Measurements from ENCODE around the gene TUBA8.

The TUBA8 gene

DNA sequence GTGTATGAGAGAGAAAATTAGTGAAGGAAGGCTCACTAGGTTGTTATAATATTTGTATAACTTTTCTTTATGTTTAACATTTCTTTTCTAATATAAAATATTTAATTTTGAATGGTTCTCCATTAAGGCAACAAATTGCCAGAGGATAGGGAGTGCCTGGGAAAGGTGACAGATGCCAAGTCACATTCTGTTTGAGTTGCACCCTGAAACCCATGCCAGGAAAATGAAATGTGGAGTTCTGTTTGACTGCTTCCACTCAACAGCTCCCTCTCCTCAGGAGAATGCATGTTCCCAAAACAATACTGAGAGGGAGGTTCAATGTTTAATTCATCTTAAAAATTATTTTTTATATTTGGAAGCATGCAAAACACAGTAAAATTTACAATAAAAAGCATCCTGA, 33.5 kb downstream of the TUBA8 start:
- DNase-seq (ENCODE audit: low read depth), result no peak
- H3K4me3 ChIP-seq (ENCODE audit: low read length), result no peak overlapping the region

DNA sequence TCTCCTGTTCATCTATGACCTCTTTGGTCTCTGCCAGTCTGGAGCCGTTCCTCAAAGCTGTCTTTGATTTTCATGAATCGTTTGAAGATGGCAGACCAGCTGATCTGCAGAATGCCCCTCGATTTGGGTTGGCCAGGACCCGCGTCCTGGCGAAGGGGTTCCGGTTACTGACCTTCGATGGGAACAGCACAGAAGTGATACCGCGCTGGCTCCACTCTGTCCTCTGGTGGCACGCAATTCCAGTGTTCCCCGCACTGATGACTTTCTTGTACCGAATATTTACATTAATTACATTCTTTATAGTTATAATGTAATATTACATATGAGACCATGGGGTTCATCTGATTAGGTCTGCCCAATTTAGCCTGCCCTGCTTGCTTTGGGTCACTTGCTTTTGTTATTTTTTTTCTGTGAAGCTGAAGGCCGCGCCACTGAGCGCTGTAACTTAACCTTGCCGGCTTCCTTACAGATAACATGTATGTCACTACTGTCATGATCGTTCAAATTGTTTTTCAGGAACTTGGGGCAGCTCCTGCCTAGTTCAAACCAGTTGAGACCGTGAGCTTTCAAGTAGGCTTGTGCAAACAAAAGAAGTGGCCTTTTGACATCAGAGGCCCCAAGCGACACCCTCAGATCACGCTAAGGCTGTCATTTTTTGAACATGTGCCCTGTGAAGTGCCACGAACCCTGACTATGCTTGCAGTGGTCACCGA, 35.2 kb downstream of the TUBA8 start:
- DNase-seq (ENCODE audit: low read depth), result no peak
- TF ChIP-seq, protein P1, sequence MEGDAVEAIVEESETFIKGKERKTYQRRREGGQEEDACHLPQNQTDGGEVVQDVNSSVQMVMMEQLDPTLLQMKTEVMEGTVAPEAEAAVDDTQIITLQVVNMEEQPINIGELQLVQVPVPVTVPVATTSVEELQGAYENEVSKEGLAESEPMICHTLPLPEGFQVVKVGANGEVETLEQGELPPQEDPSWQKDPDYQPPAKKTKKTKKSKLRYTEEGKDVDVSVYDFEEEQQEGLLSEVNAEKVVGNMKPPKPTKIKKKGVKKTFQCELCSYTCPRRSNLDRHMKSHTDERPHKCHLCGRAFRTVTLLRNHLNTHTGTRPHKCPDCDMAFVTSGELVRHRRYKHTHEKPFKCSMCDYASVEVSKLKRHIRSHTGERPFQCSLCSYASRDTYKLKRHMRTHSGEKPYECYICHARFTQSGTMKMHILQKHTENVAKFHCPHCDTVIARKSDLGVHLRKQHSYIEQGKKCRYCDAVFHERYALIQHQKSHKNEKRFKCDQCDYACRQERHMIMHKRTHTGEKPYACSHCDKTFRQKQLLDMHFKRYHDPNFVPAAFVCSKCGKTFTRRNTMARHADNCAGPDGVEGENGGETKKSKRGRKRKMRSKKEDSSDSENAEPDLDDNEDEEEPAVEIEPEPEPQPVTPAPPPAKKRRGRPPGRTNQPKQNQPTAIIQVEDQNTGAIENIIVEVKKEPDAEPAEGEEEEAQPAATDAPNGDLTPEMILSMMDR (conservative IDR thresholded peaks at IDR 0.05; ENCODE audit: low read length), result no peak
- no peak overlapping the region for H3K4me3 ChIP-seq (ENCODE audit: low read length)

More for the DNA sequence above, 33.5 kb downstream of the TUBA8 start:
- TF ChIP-seq, protein P1 (conservative IDR thresholded peaks at IDR 0.05; ENCODE audit: low read length), result no peak

DNA sequence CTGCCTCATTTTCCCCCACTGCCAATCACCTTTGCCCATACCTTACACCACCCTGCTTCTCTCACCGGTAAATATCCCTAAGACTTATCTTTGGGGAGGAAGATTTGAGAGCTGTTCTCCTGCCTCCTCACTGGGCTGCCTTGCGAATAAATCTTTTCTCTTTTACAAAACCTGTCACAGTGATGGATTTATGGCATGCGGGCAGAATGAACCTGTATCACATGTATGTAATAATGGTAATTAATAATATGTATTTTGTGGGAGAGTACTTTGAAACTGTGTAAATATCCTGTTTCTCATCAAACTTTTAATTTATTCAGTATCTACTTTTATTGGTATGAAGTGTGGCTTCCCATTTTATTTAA, 35.8 kb downstream of the TUBA8 start:
- TF ChIP-seq, protein P1 (conservative IDR thresholded peaks at IDR 0.05; ENCODE audit: low read length), result no peak

DNA sequence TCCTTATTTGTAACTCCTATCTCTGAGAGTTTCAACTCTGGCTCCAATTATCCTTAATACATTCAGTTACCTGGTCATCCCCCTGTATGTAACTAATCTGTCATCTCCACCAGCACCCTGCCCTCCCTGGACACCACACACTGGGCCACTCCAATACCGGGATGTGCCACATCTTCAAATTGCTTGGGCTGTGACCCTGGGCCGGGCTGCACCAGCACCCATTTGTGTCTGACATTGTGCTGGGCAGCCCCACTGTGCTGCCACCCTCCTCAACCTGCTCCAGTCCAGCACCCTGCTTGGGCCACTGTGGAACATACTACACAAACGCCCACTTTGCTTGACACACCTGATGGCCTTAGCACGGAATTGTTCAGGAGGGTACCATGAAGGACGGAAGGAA, 37.2 kb downstream of the TUBA8 start:
- no peak for DNase-seq (ENCODE audit: low read depth)
- TF ChIP-seq, protein P1 (conservative IDR thresholded peaks at IDR 0.05; ENCODE audit: low read length), result no peak
- no peak overlapping the region for H3K4me3 ChIP-seq (ENCODE audit: low read length)

More for the DNA sequence above, 35.8 kb downstream of the TUBA8 start:
- no peak overlapping the region for H3K4me3 ChIP-seq (ENCODE audit: low read length)
- DNase-seq (ENCODE audit: low read depth), result no peak

DNA sequence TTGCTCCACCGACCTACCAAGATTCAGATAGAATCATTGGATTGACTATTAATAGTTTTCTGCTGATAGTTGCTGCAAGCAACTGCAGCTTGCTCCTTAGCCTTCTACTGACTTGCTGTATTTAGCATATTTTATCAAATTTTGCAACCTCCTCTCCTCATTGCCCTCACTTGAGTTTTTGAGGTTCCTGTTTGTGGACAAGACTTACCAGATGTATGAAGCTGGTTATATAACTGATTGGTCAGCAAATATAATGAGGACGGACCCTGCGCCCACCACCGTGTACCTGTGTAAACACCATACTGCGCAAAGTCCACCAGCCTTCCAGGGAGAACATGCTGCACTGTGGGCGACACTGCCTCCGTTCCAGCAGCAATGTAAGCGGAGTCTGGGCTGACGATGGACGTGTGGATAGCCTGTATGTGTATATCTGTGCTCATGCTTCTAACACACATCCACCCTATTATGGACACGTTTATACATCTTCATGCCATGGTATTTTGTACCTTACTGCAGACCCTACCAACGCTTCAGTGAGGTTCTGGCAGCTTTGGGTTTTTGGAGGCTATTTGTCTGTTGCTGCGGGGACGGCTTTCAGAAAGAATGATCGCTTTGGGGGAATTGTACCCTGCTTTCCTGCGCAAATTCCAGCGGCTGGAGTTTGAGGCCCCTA, 37.8 kb downstream of the TUBA8 start:
- no peak overlapping the region for H3K4me3 ChIP-seq (ENCODE audit: low read length)
- DNase-seq (ENCODE audit: low read depth), result no peak

DNA sequence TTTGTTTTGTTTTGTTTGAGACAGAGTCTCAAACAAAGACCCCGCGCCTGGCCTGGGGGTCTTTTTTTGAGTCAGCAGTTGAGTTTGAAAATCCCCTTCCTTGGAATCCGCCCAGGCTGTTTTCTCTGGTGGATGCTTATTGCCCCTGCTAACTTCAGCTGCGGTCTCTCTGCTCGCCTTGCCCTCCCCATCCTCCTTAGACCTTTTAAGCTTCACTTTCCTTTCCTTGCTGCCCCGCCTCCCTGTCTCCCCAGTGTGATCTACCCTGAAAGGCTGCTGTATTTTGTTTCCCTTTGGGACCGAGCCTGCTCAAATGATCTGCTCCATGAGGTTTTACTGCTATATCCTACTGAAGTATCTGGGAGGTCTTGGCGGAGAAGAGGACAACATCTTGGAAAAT, 41.9 kb downstream of the TUBA8 start:
- no peak for DNase-seq (ENCODE audit: low read depth)
- H3K4me3 ChIP-seq (ENCODE audit: low read length), result no peak overlapping the region
- TF ChIP-seq, protein P1 (conservative IDR thresholded peaks at IDR 0.05; ENCODE audit: low read length), result no peak

More for the DNA sequence above, 37.8 kb downstream of the TUBA8 start:
- TF ChIP-seq, protein P1 (conservative IDR thresholded peaks at IDR 0.05; ENCODE audit: low read length), result no peak

All from AG10803 (cell line).